GM21526 (cell line): ENCODE data around the gene IL6R.
"Not testable (repeated sequence)": the region's sequence is repeated elsewhere in the genome, so short reads cannot be mapped to it uniquely, and the experiment has no call there.

Source experiments
- ATAC-seq: cut with Tn5 transposase; IDR thresholded peaks from one replicate; pipeline ENCODE4 v1.9.1; 2021; ENCODE audit warnings: moderate library complexity; ENCODE audit not compliant: unreplicated experiment, low FRiP score

The IL6R gene

DNA sequence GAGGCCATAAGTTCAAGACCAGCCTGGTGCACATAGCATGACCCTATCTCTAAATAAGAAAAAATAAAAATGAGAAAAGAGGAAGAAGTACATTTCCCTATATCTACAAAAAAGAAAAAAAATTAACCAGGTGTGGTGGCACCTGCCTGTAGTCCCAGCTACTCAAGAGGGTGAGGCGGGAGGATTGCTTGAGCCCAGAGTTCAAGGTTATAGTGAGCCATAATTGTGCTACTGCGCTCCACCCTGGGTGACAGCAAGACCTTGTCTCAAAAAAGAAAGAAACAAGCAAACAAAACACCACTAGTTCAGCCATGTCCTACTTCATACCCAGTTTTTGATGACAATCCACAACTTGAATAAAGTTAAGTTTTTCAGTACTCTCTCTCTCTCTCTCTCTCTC lies 66.2 kb downstream of the IL6R start:
- no peak for ATAC-seq

GRCh38 chr1:154474802-154475201 lies 69.7 kb downstream of the IL6R start:
- no peak for ATAC-seq

GRCh38 chr1:154476791-154477190 lies 71.6 kb downstream of the IL6R start:
- ATAC-seq = no peak

GRCh38 chr1:154478013-154478412 lies 72.9 kb downstream of the IL6R start:
- ATAC-seq = no peak

DNA sequence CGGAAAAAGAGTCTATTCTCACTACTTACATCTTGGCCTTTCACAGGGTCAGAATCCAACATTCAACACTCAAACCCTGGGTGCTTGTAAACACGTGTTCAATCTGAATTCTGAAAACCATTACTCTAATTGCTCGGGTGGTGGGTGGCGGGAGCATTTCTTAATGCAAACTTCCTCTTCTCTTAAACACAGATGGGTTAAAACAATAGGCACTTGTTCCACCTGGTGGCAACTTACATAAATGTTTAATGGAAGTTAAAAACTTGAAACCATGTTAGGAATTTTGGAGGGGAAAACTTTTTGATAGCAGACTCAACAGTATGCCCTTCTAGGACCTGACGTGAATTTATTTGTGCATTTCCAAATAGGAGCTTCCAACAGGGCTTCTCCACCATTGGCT lies 73.5 kb downstream of the IL6R start:
- ATAC-seq = no peak

GRCh38 chr1:154479764-154480421 lies 74.8 kb downstream of the IL6R start:
- no peak for ATAC-seq

DNA sequence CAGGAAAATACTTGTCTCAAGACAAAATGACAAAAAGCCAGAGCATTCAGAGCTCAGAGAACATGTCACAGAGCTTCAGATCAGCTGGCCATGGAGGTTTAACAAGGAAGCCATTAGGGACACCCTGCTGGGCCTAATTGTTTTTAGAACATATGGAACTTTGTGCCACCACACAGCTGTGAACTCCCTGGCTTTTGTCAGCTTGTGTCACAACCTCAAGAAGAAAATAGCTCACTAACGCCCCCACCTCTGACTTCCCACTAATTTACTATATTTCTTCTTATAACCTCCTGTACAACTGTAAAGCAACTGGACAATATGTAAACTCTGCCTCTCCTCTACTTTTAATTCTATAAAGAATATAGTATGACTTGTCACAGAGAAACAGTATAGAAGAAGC lies 75.9 kb downstream of the IL6R start:
- no peak for ATAC-seq

DNA sequence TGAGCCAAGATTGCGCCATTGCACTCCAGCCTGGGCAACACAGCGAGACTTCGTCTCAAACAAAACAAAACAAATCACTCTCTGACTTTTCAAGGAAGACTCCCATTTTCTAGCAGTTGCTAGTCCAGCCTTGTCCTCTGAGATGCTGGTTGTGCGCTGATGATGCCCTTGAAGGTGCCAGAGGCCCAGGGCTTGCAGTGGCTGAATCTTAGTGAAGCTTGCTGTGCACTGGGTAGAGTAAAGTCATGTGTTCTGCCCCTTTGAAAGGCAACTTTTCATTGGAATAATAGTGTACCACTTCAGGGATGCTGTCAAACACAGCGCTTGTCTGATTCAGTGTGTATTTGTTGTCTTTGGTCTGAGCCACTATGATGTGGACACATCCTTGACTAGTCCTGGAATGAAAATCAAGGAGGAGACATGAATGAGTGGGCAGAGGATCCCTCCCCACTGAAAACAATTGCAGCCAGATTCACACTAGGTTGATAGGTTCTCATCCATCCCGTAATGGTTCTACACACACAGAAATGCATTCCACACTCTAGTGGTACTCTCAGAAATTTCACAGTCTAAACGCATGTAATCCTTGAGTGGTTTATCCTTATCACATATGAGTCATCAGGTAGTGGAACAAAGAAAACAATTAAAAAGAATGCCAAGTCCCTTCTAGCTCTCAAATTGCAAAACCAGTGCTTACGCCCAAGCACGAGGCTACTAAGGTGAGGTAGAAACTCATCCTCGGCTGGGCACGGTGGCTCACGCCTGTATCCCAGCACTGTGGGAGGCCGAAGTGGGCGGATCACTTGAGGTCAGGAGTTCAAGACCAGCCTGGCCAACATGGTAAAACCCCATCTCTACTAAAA lies 79.0 kb downstream of the IL6R start:
- ATAC-seq = no peak

DNA sequence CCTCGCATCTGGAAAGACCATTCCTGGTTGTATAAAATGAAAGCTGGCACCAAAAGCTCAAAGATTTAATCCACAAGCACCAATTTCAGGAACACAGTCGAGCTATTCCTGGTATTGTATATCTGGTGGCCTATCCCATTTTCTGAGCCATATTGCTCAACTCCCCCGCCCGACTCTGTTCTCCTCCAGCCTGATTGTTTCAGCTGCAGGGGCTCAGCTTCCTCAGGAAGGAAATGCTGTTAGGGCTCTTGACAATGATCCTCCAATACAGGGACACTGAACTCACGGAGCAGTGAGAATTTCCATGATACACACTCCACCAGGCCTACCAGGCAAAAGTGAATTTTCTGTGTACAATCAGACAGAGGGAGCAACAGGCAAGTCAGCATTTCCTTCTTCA lies 80.0 kb downstream of the IL6R start:
- ATAC-seq = no peak

DNA sequence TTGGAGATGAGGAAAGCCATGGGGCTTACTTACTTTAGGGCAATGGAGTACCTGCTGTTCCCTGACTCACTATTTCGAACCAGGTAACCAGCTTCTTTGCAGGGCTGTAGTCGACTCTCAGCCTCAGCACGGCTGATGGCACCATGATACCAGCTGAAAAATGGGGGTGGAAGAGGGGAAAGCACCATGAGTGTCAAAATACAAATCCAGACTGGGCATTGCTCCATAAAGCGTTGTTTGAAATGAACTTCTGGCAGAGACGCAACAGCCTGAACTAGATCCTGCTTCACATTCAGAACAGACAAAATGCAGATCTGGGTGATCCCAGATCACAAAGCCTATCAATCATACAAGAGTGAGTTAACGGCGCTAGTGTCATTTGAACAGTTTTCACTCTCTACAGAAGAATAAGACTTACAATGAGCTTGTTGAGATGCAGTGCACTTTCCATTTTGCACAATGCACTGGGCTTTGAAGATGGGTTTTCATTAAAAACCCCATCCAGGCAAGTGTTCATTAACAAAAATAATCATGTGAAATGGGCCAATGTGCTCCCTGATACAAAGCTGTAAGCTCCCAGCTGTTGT lies 80.9 kb downstream of the IL6R start:
- no peak for ATAC-seq

DNA sequence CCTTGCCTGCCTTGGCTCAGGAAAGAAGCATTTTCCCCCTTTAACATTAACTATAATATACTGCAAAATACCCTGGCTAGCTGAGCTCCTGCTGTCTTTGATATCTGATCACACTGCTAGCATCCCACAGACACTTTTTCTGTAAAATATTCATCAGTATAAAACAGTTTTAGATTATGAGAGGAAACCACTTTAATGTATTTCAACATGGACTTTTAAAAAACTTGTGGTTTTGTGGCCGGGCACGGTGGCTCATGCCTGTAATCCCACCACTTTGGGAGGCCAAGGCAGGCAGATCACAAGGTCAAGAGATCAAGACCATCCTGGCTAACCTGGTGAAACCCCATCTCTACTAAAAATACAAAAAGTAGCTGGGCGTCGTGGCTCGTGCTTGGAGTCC lies 81.6 kb downstream of the IL6R start:
- not testable (repeated sequence) for ATAC-seq

GRCh38 chr1:154488922-154489321 lies 83.8 kb downstream of the IL6R start:
- ATAC-seq = no peak

- no peak for ATAC-seq
Measured at GRCh38 chr1:154489695-154490274, 84.6 kb downstream of the IL6R start.

GRCh38 chr1:154490317-154490716 lies 85.2 kb downstream of the IL6R start:
- no peak for ATAC-seq

- ATAC-seq = no peak
Measured at GRCh38 chr1:154492115-154492514, 87.0 kb downstream of the IL6R start.

DNA sequence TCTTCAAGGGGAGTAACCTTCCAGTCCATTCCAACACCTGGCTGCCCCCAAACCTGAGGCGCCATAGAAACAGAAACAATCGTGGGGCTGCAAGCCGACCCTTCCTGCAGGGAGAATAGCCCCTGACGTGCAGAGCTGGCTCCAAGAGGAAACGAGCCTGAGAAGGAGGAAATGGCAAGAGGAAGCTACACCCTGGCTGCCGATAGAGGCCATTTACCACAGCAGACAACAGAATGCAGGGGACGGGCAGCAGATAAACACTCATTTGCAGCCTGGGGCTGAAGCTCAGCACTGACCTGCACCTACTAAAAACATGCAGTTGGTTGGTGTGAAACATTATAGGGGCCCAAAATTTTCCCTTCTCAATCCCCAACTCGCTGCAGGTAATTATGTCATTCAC lies 88.1 kb downstream of the IL6R start:
- ATAC-seq = no peak

- ATAC-seq = no peak
Measured at GRCh38 chr1:154495496-154496273, 90.5 kb downstream of the IL6R start.

DNA sequence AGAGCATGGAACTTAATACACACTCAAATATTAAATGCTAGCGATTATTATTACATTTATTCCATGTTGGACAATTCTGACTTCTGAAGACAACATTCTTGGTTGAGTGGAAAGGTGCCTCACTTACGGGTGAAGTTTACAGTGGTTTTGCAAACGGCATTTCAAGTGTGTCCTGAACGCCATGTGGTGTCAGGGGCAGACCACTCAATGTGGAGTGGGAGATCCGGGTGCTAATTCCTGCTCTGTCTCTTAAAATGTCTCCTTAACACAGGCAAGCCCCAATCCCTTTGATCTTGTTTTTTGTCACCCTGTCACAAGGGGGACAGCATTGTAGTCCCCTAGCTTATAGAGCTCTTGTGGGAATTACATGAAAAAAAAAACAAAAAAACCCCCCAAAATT lies 91.2 kb downstream of the IL6R start:
- no peak for ATAC-seq

- ATAC-seq = no peak
Measured at GRCh38 chr1:154497026-154497806, 92.1 kb downstream of the IL6R start.

- ATAC-seq = no peak
Measured at GRCh38 chr1:154499446-154499845, 94.3 kb downstream of the IL6R start.
